ENCODE measurements around the gene EIF3D. TPM values are rescaled to one million over a fixed set of nuclear protein-coding genes. Genes with fewer than 3 reads are reported as not detected.

The EIF3D gene
- total RNA-seq, 1 experiment from 2014 or later: 151 TPM

- intact Hi-C loops (cut with micrococcal nuclease; ENCODE audit: unreplicated experiment) (no loop called here), in situ Hi-C loops (cut with HindIII; ENCODE audit: low pct_unique_long_range_greater_than_20kb, low sequenced_read_pairs) (no loop called here)
- Histone ChIP-seq H3K4me1 (ENCODE audit: control insufficient read depth, insufficient read depth, low read length) (no peaks in the 10 kb centered on the region), H3K9me3 (ENCODE audit: control insufficient read depth, insufficient read depth, low read depth, low read length) (no peaks in the 10 kb centered on the region), H3K4me3 (ENCODE audit: low read depth in 2 of 2, low read length in 2 of 2) (peak overlapping the region; percentile 48 to 60), H3K27me3 (ENCODE audit: control insufficient read depth, insufficient read depth, low read length) (no peaks in the 10 kb centered on the region), H3K27ac (ENCODE audit: low read length) (peak overlapping the region; percentile 80), H3K36me3 (ENCODE audit: control insufficient read depth, insufficient read depth, low read length) (peaks cover 10% of the 10 kb centered on the region)
- ChIA-PET POLR2A (interaction anchor here (0.6 kb wide), 1 partner anchor 178 kb away, joined by 5 read pairs; no protein-coding TSS in a partner anchor), CTCF (no interaction called here)
- no TSS peak for BruUV-seq (replicated peaks)
- no peak for DNase-seq (ENCODE audit: low read depth, low spot score)
- no peak for TF ChIP-seq CTCF (IDR thresholded peaks at IDR 0.05)
- TF ChIP-seq POLR2AphosphoS5 (IDR thresholded peaks at IDR 0.05; ENCODE audit: low read depth, low read length): no peak
- no peak for TF ChIP-seq SIN3A (IDR thresholded peaks at IDR 0.05; ENCODE audit: borderline replicate concordance, insufficient read depth, low read depth, low read length)
- TF ChIP-seq TCF7L2 (IDR thresholded peaks at IDR 0.05; ENCODE audit: low read depth, low read length): no peak
- TF ChIP-seq REST (IDR thresholded peaks at IDR 0.05; ENCODE audit: insufficient read depth in 1 of 2, low read depth in 2 of 2, low read length in 1 of 2): no peak
- no peak for ATAC-seq
Measured at GRCh38 chr22:36507518-36508010, 21.4 kb downstream of the EIF3D start.

- intact Hi-C loops (cut with micrococcal nuclease; ENCODE audit: unreplicated experiment): no loop called here
- in situ Hi-C loops (cut with HindIII; ENCODE audit: low pct_unique_long_range_greater_than_20kb, low sequenced_read_pairs): no loop called here
- DNase-seq (ENCODE audit: low read depth, low spot score) (no peak), ATAC-seq (peak; percentile 88)
- Histone ChIP-seq H3K36me3 (ENCODE audit: control insufficient read depth, insufficient read depth, low read length) (peaks cover 10% of the 10 kb centered on the region), H3K4me1 (ENCODE audit: control insufficient read depth, insufficient read depth, low read length) (no peaks in the 10 kb centered on the region), H3K4me3 (ENCODE audit: low read depth in 2 of 2, low read length in 2 of 2) (peak within 1 kb of the TSS; percentile 48 to 60), H3K27ac (ENCODE audit: low read length) (peak within 1 kb of the TSS; percentile 80), H3K27me3 (ENCODE audit: control insufficient read depth, insufficient read depth, low read length) (no peaks in the 10 kb centered on the region), H3K9me3 (ENCODE audit: control insufficient read depth, insufficient read depth, low read depth, low read length) (no peaks in the 10 kb centered on the region)
- CTCF ChIA-PET: no interaction called here
- no TSS peak for BruUV-seq (replicated peaks)
- POLR2A ChIA-PET: interaction anchor here (0.6 kb wide), 2 partner anchors 25 to 179 kb away, joined by 4 to 5 read pairs; no protein-coding TSS in a partner anchor
- TF ChIP-seq SIN3A (IDR thresholded peaks at IDR 0.05; ENCODE audit: borderline replicate concordance, insufficient read depth, low read depth, low read length) (0 out of 2 replicates have a peak, but pooled peaks have one; percentile 23), POLR2AphosphoS5 (IDR thresholded peaks at IDR 0.05; ENCODE audit: low read depth, low read length) (peak; percentile 71), CTCF (IDR thresholded peaks at IDR 0.05) (no peak), TCF7L2 (IDR thresholded peaks at IDR 0.05; ENCODE audit: low read depth, low read length) (no peak), REST (IDR thresholded peaks at IDR 0.05; ENCODE audit: insufficient read depth in 1 of 2, low read depth in 2 of 2, low read length in 1 of 2) (no peak)
Measured at GRCh38 chr22:36506637-36507517, 22.1 kb downstream of the EIF3D start, which contains the start of gene FOXRED2. Gene FOXRED2 (minus strand): TSS chr22:36507040. CDS start chr22:36506422, 618 bp downstream.

All from Panc1 (cell line).